HFFc6 (cell line): Measurements from ENCODE around the gene TMEM184A. TPM values are rescaled to one million over a fixed set of nuclear protein-coding genes. Genes with fewer than 3 reads are reported as not detected.

Experiments
- DNase-seq: peaks from one replicate; pipeline ENCODE4 v3.0.0-alpha.2; 2018
- H3K27ac Mint-ChIP-seq: 2 replicates; pipeline ENCODE4 v1.8.0; 2020; ENCODE audit warnings: mild to moderate bottlenecking, mixed read lengths
- H3K27me3 Mint-ChIP-seq: 2 replicates; pipeline ENCODE4 v1.8.0; 2021; ENCODE audit warnings: mild to moderate bottlenecking, moderate library complexity, mixed read lengths; ENCODE audit not compliant: insufficient read depth
- H3K36me3 Mint-ChIP-seq: 2 replicates; pipeline ENCODE4 v1.8.0; 2021; ENCODE audit warnings: low read depth, mixed read lengths
- H3K4me1 Mint-ChIP-seq: 2 replicates; pipeline ENCODE4 v1.8.0; 2020; ENCODE audit warnings: low read depth, mixed read lengths
- H3K4me3 Mint-ChIP-seq: 2 replicates; pipeline ENCODE4 v1.8.0; 2020; ENCODE audit warnings: mild to moderate bottlenecking, moderate library complexity, mixed read lengths
- H3K9me3 Mint-ChIP-seq: 2 replicates; pipeline ENCODE4 v1.8.0; 2020; ENCODE audit warnings: mild to moderate bottlenecking, mixed read lengths
- CTCF ChIP-seq: fragments of 200-600 bp; sonication (generic); IDR thresholded peaks from 2 replicates; pipeline ENCODE4 v1.5.0; 2021; ENCODE audit warnings: antibody characterized with exemption, mild to moderate bottlenecking
- total RNA-seq, 6 experiments: library from RNA; stranded (reverse); fragmentation: NEBNext Ultra II Directional; extraction: Animal tissue kit (Norgen Biotek cat#: 25700); gene quantifications; 2 replicates in 1 of 6; 3 replicates in 5 of 6; pipeline ENCODE4 v1.2.3, GENCODE V29; 2021

The TMEM184A gene
- total RNA-seq, 6 experiments from 2014 or later: 0.79 to 2.0 (median 1.5) TPM

GRCh38 chr7:1493129-1493528 lies 62.9 kb downstream of the TMEM184A start:
- no peak overlapping the region for H3K4me3 Mint-ChIP-seq
- no peak overlapping the region for H3K27ac Mint-ChIP-seq
- no peak for TF ChIP-seq CTCF
- peaks cover 8% of the 10 kb centered on the region for H3K27me3 Mint-ChIP-seq
- no peaks in the 10 kb centered on the region for H3K4me1 Mint-ChIP-seq
- peaks cover 34% of the 10 kb centered on the region for H3K36me3 Mint-ChIP-seq
- no peak for DNase-seq
- H3K9me3 Mint-ChIP-seq: no peaks in the 10 kb centered on the region

GRCh38 chr7:1492640-1493039 lies 63.4 kb downstream of the TMEM184A start:
- no peak overlapping the region for H3K27ac Mint-ChIP-seq
- peaks cover 8% of the 10 kb centered on the region for H3K27me3 Mint-ChIP-seq
- no peak overlapping the region for H3K4me3 Mint-ChIP-seq

More at GRCh38 chr7:1492640-1493039, 63.4 kb downstream of the TMEM184A start:
- DNase-seq: no peak
- Mint-ChIP-seq H3K4me1 (no peaks in the 10 kb centered on the region), H3K9me3 (no peaks in the 10 kb centered on the region), H3K36me3 (peaks cover 34% of the 10 kb centered on the region)
- TF ChIP-seq CTCF: no peak

Other genes with a start within 250 kb of the TMEM184A start
- 10 to 100 TPM; 12.1 to 24.4 (median 21.0) TPM for gene MICALL2, start 96.7 kb downstream of the TMEM184A start, total RNA-seq
- gene INTS1, start 51.8 kb downstream of the TMEM184A start, total RNA-seq: 100 to 1,000 TPM in 1 of 6 experiments, 10 to 100 TPM in 5; 84.0 to 104 (median 89.5) TPM
- gene MAFK, start 25.5 kb downstream of the TMEM184A start, total RNA-seq: 10 to 100 TPM; 29.8 to 43.7 (median 31.5) TPM
- gene PSMG3, start 13.8 kb upstream of the TMEM184A start, total RNA-seq: 10 to 100 TPM; 25.6 to 31.0 (median 28.2) TPM
- gene ELFN1, start 114.1 kb upstream of the TMEM184A start, total RNA-seq: 1 to 10 TPM; 1.5 to 4.2 (median 1.6) TPM